ENCODE results near the gene IFNG. TPM values are rescaled to one million over a fixed set of nuclear protein-coding genes. Genes with fewer than 3 reads are reported as not detected.

Gene IFNG
- total and polyA plus RNA-seq, 2 donors, result 1.2 to 1.9 TPM

- no peak overlapping the region for H3K4me3 ChIP-seq (ENCODE audit: low read length in 2 of 2)
- 90% methylated on average over 1 of the region's 1 CpG for WGBS
- no peaks in the 10 kb centered on the region for H3K9me3 ChIP-seq (ENCODE audit: control insufficient read depth in 2 of 2, insufficient read depth in 1 of 2, low read length in 1 of 2)
- no peaks in the 10 kb centered on the region for H3K27me3 ChIP-seq (ENCODE audit: control insufficient read depth in 2 of 2, insufficient read depth in 1 of 2, low read length in 1 of 2)
- no peak overlapping the region for H3K27ac ChIP-seq (ENCODE audit: low read depth in 1 of 2, low read length in 1 of 2)
- no peaks in the 10 kb centered on the region for H3K36me3 ChIP-seq (ENCODE audit: control insufficient read depth in 2 of 2, insufficient read depth in 2 of 2, low read length in 1 of 2)
- no peak for DNase-seq (ENCODE audit: low read depth in 6 of 9, low spot score in 9 of 9)
- no peaks in the 10 kb centered on the region for H3K4me1 ChIP-seq (ENCODE audit: control insufficient read depth in 2 of 2, insufficient read depth in 2 of 2, low read length in 2 of 2)
These were observed 4.8 kb downstream of the IFNG start for GRCh38 chr12:68154779-68155178.

GRCh38 chr12:68148261-68148951, 11.1 kb downstream of the IFNG start:
- DNase-seq (ENCODE audit: low read depth in 6 of 9, low spot score in 9 of 9), result no peak
- H3K9me3 ChIP-seq (ENCODE audit: control insufficient read depth in 2 of 2, insufficient read depth in 1 of 2, low read length in 1 of 2), result no peaks in the 10 kb centered on the region
- no peaks in the 10 kb centered on the region for H3K36me3 ChIP-seq (ENCODE audit: control insufficient read depth in 2 of 2, insufficient read depth in 2 of 2, low read length in 1 of 2)
- no peaks in the 10 kb centered on the region for H3K27me3 ChIP-seq (ENCODE audit: control insufficient read depth in 2 of 2, insufficient read depth in 1 of 2, low read length in 1 of 2)
- no peak overlapping the region for H3K4me3 ChIP-seq (ENCODE audit: low read length in 2 of 2)
- H3K27ac ChIP-seq (ENCODE audit: low read depth in 1 of 2, low read length in 1 of 2), result no peak overlapping the region
- 89% methylated on average over 7 of the region's 7 CpGs for WGBS
- no peaks in the 10 kb centered on the region for H3K4me1 ChIP-seq (ENCODE audit: control insufficient read depth in 2 of 2, insufficient read depth in 2 of 2, low read length in 2 of 2)

- Histone ChIP-seq H3K27me3 (ENCODE audit: control insufficient read depth in 2 of 2, insufficient read depth in 1 of 2, low read length in 1 of 2) (no peaks in the 10 kb centered on the region), H3K27ac (ENCODE audit: low read depth in 1 of 2, low read length in 1 of 2) (no peak overlapping the region), H3K4me3 (ENCODE audit: low read length in 2 of 2) (no peak overlapping the region), H3K4me1 (ENCODE audit: control insufficient read depth in 2 of 2, insufficient read depth in 2 of 2, low read length in 2 of 2) (peaks cover 4 to 7% of the 10 kb centered on the region in 2 donors), H3K36me3 (ENCODE audit: control insufficient read depth in 2 of 2, insufficient read depth in 2 of 2, low read length in 1 of 2) (no peaks in the 10 kb centered on the region), H3K9me3 (ENCODE audit: control insufficient read depth in 2 of 2, insufficient read depth in 1 of 2, low read length in 1 of 2) (no peaks in the 10 kb centered on the region)
- no peak for DNase-seq (ENCODE audit: low read depth in 6 of 9, low spot score in 9 of 9)
These were observed 19.0 kb downstream of the IFNG start for GRCh38 chr12:68140556-68140955.

GRCh38 chr12:68139941-68140340, 19.6 kb downstream of the IFNG start:
- Histone ChIP-seq H3K36me3 (ENCODE audit: control insufficient read depth in 2 of 2, insufficient read depth in 2 of 2, low read length in 1 of 2) (no peaks in the 10 kb centered on the region), H3K27me3 (ENCODE audit: control insufficient read depth in 2 of 2, insufficient read depth in 1 of 2, low read length in 1 of 2) (no peaks in the 10 kb centered on the region), H3K4me1 (ENCODE audit: control insufficient read depth in 2 of 2, insufficient read depth in 2 of 2, low read length in 2 of 2) (peaks cover 4 to 7% of the 10 kb centered on the region in 2 donors), H3K27ac (ENCODE audit: low read depth in 1 of 2, low read length in 1 of 2) (no peak overlapping the region), H3K4me3 (ENCODE audit: low read length in 2 of 2) (no peak overlapping the region), H3K9me3 (ENCODE audit: control insufficient read depth in 2 of 2, insufficient read depth in 1 of 2, low read length in 1 of 2) (no peaks in the 10 kb centered on the region)
- no peak for DNase-seq (ENCODE audit: low read depth in 6 of 9, low spot score in 9 of 9)
- 76% methylated on average over 1 of the region's 1 CpG for whole genome bisulfite sequencing

- Histone ChIP-seq H3K27me3 (ENCODE audit: control insufficient read depth in 2 of 2, insufficient read depth in 1 of 2, low read length in 1 of 2) (no peaks in the 10 kb centered on the region), H3K4me1 (ENCODE audit: control insufficient read depth in 2 of 2, insufficient read depth in 2 of 2, low read length in 2 of 2) (peaks cover 4 to 7% of the 10 kb centered on the region in 2 donors), H3K27ac (ENCODE audit: low read depth in 1 of 2, low read length in 1 of 2) (no peak overlapping the region), H3K9me3 (ENCODE audit: control insufficient read depth in 2 of 2, insufficient read depth in 1 of 2, low read length in 1 of 2) (no peaks in the 10 kb centered on the region), H3K4me3 (ENCODE audit: low read length in 2 of 2) (no peak overlapping the region), H3K36me3 (ENCODE audit: control insufficient read depth in 2 of 2, insufficient read depth in 2 of 2, low read length in 1 of 2) (no peaks in the 10 kb centered on the region)
- DNase-seq (ENCODE audit: low read depth in 6 of 9, low spot score in 9 of 9), result no peak
- 96% methylated on average over 1 of the region's 1 CpG for WGBS
These were observed 20.5 kb downstream of the IFNG start for GRCh38 chr12:68139001-68139400.

GRCh38 chr12:68138480-68138879, 21.1 kb downstream of the IFNG start:
- H3K27me3 ChIP-seq (ENCODE audit: control insufficient read depth in 2 of 2, insufficient read depth in 1 of 2, low read length in 1 of 2), result no peaks in the 10 kb centered on the region
- H3K36me3 ChIP-seq (ENCODE audit: control insufficient read depth in 2 of 2, insufficient read depth in 2 of 2, low read length in 1 of 2), result no peaks in the 10 kb centered on the region
- H3K4me1 ChIP-seq (ENCODE audit: control insufficient read depth in 2 of 2, insufficient read depth in 2 of 2, low read length in 2 of 2), result peaks cover 4 to 7% of the 10 kb centered on the region in 2 donors
- no peak overlapping the region for H3K27ac ChIP-seq (ENCODE audit: low read depth in 1 of 2, low read length in 1 of 2)
- no peaks in the 10 kb centered on the region for H3K9me3 ChIP-seq (ENCODE audit: control insufficient read depth in 2 of 2, insufficient read depth in 1 of 2, low read length in 1 of 2)
- DNase-seq (ENCODE audit: low read depth in 6 of 9, low spot score in 9 of 9), result no peak
- WGBS, result 97% methylated on average over 2 of the region's 2 CpGs
- no peak overlapping the region for H3K4me3 ChIP-seq (ENCODE audit: low read length in 2 of 2)

GRCh38 chr12:68137335-68137830, 22.2 kb downstream of the IFNG start:
- no peak overlapping the region for H3K4me3 ChIP-seq (ENCODE audit: low read length in 2 of 2)
- DNase-seq (ENCODE audit: low read depth in 6 of 9, low spot score in 9 of 9), result peak in 5 of 9 donors; percentile 7 to 41 (median 8)
- H3K4me1 ChIP-seq (ENCODE audit: control insufficient read depth in 2 of 2, insufficient read depth in 2 of 2, low read length in 2 of 2), result peaks cover 4 to 7% of the 10 kb centered on the region in 2 donors
- no peak overlapping the region for H3K27ac ChIP-seq (ENCODE audit: low read depth in 1 of 2, low read length in 1 of 2)
- no peaks in the 10 kb centered on the region for H3K9me3 ChIP-seq (ENCODE audit: control insufficient read depth in 2 of 2, insufficient read depth in 1 of 2, low read length in 1 of 2)
- H3K36me3 ChIP-seq (ENCODE audit: control insufficient read depth in 2 of 2, insufficient read depth in 2 of 2, low read length in 1 of 2), result no peaks in the 10 kb centered on the region
- WGBS, result 18% methylated on average over 3 of the region's 3 CpGs
- H3K27me3 ChIP-seq (ENCODE audit: control insufficient read depth in 2 of 2, insufficient read depth in 1 of 2, low read length in 1 of 2), result no peaks in the 10 kb centered on the region

- H3K36me3 ChIP-seq (ENCODE audit: control insufficient read depth in 2 of 2, insufficient read depth in 2 of 2, low read length in 1 of 2), result no peaks in the 10 kb centered on the region
- H3K4me3 ChIP-seq (ENCODE audit: low read length in 2 of 2), result no peak overlapping the region
- no peak overlapping the region for H3K27ac ChIP-seq (ENCODE audit: low read depth in 1 of 2, low read length in 1 of 2)
- 94% methylated on average over 3 of the region's 3 CpGs for WGBS
- H3K27me3 ChIP-seq (ENCODE audit: control insufficient read depth in 2 of 2, insufficient read depth in 1 of 2, low read length in 1 of 2), result no peaks in the 10 kb centered on the region
- DNase-seq (ENCODE audit: low read depth in 6 of 9, low spot score in 9 of 9), result no peak
- H3K9me3 ChIP-seq (ENCODE audit: control insufficient read depth in 2 of 2, insufficient read depth in 1 of 2, low read length in 1 of 2), result peaks cover 0 to 5% of the 10 kb centered on the region in 2 donors
- H3K4me1 ChIP-seq (ENCODE audit: control insufficient read depth in 2 of 2, insufficient read depth in 2 of 2, low read length in 2 of 2), result peaks cover 4 to 7% of the 10 kb centered on the region in 2 donors
These were observed 24.0 kb downstream of the IFNG start for GRCh38 chr12:68135520-68135919.

GRCh38 chr12:68131867-68132414, 27.6 kb downstream of the IFNG start:
- Histone ChIP-seq H3K9me3 (ENCODE audit: control insufficient read depth in 2 of 2, insufficient read depth in 1 of 2, low read length in 1 of 2) (peaks cover 0 to 13% of the 10 kb centered on the region in 2 donors), H3K27me3 (ENCODE audit: control insufficient read depth in 2 of 2, insufficient read depth in 1 of 2, low read length in 1 of 2) (no peaks in the 10 kb centered on the region), H3K27ac (ENCODE audit: low read depth in 1 of 2, low read length in 1 of 2) (no peak overlapping the region), H3K36me3 (ENCODE audit: control insufficient read depth in 2 of 2, insufficient read depth in 2 of 2, low read length in 1 of 2) (no peaks in the 10 kb centered on the region), H3K4me1 (ENCODE audit: control insufficient read depth in 2 of 2, insufficient read depth in 2 of 2, low read length in 2 of 2) (peaks cover 0 to 1% of the 10 kb centered on the region in 2 donors), H3K4me3 (ENCODE audit: low read length in 2 of 2) (no peak overlapping the region)
- over 99% methylated on average over 5 of the region's 5 CpGs for WGBS
- DNase-seq (ENCODE audit: low read depth in 6 of 9, low spot score in 9 of 9), result no peak

Measured in thymus (tissue), 11 donors.